HG02852 (cell line): ENCODE results near the gene C19orf73.

ENCODE experiments used
- ATAC-seq: cut with Tn5 transposase; IDR thresholded peaks from one replicate; pipeline ENCODE4 v1.9.1; 2021; ENCODE audit warnings: mild to moderate bottlenecking, moderate library complexity; ENCODE audit not compliant: unreplicated experiment

Gene C19orf73

GRCh38 chr19:49118565-49119410, at the start of gene C19orf73:
Gene C19orf73 (minus strand): TSS chr19:49119143. CDS start chr19:49119022, 121 bp downstream.
- ATAC-seq: peak; percentile 70

DNA sequence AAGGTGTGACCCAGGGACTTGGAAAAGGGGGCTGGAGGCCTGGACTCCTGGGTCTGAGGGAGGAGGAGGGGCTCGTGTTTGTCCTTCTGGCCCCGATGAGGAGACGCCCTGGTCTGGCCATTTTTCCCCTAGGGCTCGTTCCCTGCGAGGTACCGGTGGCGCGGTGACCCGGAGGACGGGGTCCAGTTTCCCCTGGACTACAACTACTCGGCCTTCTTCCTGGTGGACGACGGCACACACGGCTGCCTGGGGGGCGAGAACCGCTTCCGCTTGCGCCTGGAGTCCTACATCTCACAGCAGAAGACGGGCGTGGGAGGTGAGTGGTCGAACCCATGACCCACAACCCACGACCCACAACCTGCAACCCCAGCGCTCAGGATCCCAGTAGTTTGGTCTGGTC, 49.5 kb upstream of the C19orf73 start:
- ATAC-seq: no peak

DNA sequence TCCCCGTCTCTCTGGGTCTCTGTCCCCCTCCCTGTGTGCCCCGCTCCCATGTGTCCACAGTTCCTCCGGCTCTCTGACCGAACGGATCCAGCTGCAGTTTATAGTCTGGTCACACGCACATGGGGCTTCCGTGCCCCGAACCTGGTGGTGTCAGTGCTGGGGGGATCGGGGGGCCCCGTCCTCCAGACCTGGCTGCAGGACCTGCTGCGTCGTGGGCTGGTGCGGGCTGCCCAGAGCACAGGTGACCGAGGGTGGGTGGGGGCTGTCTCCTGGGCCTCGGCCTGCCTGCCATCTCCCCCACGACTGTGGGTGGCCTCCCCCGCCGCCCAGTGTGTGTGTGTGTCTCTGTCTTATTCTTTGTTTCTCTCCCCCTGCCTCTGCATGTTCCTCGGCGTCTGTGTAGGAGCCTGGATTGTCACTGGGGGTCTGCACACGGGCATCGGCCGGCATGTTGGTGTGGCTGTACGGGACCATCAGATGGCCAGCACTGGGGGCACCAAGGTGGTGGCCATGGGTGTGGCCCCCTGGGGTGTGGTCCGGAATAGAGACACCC, 49.0 kb upstream of the C19orf73 start:
- no peak for ATAC-seq

- ATAC-seq: no peak
Measured at GRCh38 chr19:49165865-49166301, 46.9 kb upstream of the C19orf73 start.

- no peak for ATAC-seq
Measured at GRCh38 chr19:49165111-49165750, 46.3 kb upstream of the C19orf73 start.

GRCh38 chr19:49161987-49162386, 43.0 kb upstream of the C19orf73 start:
- ATAC-seq: no peak

DNA sequence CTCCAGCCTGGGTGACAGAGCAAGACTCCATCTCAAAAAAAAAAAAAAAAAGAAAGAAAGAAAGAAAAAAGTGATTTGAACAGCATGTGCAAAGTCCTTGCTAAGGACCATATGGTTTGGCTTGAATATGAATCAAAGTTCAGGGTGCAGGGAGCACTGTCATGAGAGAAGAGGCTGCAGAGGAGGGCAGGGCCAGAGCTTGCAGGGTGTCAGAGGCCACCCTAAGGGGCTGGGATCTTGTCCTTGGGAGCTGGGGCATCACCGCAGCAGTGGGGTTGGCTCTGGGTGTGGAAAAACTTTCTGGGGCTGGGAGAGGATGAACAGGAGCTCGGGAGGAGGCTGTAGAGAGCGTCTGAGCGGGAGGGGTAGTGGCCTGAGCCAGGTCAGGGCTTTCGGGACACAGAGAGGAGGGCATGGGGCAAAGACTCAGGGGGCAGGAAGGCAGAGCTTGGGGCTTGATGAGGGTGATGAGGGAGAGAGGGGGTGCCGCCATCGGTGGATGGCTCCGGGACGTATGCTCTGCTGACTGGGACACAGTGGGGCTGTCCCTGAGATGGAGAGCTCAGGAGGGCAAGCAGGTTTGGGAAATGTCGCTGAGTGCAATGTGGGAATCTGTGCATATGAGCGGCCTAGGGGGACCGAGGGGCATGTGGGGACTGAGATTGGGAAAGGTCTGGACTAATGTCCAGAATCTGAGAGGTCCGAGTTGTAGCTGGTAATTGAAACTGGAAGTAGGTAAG, 41.7 kb upstream of the C19orf73 start:
- no peak for ATAC-seq

GRCh38 chr19:49157445-49158224, 38.7 kb upstream of the C19orf73 start, which contains the start of gene TRPM4:
Gene TRPM4 (plus strand): TSS chr19:49157792. CDS start chr19:49157867, 75 bp downstream.
- ATAC-seq: no peak

GRCh38 chr19:49155820-49156346, 36.9 kb upstream of the C19orf73 start:
- no peak for ATAC-seq

GRCh38 chr19:49155005-49155819, 36.3 kb upstream of the C19orf73 start, which contains the start of gene HRC:
Gene HRC (minus strand): TSS chr19:49155396. CDS start chr19:49155237, 159 bp downstream.
- no peak for ATAC-seq

DNA sequence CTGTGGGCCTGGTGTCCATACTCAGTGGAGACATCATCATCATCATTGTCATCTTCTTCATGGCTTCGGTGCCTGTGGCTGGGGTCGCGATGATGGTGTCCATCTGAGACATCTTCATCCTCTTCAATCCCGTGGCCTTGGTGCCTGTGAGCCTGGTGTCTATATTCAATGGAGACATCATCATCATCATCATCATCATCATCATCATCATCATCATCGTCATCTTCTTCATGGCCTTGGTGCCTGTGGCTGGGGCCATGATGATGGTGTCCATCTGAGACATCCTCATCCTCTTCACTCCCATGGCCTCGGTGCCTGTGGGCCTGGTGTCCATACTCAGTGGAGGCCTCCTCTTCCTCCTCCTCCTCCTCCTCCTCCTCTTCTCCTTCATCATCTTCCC, 35.3 kb upstream of the C19orf73 start:
- ATAC-seq: no peak

DNA sequence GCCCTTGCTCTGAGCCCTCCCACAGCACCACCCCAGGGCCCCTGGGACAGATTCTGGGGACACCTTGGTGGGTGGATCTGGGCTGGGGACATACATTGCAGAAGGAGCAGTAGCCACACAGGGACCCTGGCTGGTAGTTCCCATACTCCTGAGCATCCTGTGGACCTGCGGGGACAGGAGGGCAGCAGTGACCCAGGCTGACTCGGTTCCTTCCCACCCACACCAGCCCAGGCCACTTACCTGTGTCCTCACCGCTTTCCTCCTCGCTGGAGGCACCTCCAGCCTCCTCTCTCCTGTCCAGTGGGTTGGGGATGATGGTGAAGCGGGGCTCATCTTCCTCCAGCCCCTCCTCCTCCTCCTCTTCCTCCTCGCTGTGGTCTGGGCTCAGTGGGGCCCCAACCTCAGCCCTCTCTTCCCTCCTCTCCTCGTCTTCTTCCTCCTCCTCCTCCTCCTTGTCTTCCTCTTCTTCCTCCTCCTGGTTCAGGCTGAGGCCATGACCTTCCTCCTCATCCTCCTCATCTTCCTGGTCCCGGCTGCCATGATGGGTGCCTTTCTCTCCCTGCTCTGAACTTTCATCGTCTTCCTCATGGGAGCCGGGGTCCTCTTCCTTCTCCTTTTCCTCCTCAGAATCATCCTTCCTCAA, 34.3 kb upstream of the C19orf73 start:
- ATAC-seq: no peak

DNA sequence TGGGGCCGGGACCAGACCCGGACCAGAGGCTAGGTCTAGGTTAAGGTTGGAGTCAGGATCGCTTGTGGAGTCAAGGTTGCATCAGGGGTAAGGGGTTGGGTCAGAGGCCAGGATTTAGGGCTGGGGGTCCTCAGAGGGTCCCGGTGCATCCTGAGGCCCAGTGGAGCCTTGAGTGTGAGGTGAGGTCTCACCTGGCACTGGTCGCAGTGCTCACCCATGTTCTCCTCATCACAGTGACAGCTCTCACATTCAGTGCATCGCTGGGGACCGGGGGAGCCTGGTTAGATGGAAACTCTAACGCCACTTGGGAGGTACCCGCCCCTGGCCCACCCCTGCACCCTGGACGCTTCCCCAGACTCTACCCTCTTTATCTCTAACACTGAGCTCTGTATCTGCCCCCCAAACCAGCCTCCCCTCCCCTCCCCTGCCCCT, 33.2 kb upstream of the C19orf73 start:
- no peak for ATAC-seq

- ATAC-seq: no peak
Measured at GRCh38 chr19:49151267-49152118, 32.5 kb upstream of the C19orf73 start.

DNA sequence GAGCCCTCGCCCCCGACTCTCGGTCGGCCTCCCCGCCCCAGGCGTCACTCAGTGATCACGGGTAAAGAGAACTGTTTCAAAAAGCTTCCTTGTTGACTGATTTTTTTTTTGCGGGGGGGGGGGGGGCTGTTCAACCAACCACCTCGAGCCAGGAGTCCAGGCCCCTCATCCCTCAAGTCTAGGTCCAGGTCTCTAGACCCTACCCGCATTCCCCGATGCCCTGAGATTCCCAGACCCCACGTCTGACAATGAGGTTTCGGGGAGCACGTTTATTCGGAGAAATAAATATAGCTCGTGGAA, 32.0 kb upstream of the C19orf73 start:
- ATAC-seq: no peak

GRCh38 chr19:49150106-49150943, 31.4 kb upstream of the C19orf73 start:
- no peak for ATAC-seq

DNA sequence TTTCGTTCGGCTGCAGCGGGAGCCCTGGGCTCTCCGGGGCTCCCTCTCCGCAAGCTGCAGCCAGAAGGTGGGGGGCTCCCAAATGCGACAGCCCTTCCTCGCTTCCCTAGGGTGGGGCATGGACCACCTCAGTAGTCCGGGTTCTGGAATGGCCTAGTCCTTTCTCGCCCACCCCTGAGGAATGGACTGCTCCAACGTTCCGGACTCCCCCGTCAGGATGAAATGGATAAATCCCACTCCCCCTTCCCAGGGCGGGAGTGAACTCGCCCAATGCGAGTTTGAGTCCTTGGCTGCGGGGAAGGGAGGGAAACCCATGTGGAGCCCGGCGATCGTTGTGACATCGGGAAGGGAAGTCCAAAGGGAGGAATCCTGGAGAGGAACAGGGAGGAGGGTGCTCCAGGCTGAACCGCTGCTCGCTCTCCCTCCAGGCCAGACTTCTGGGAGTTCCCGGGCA, 30.7 kb upstream of the C19orf73 start:
- no peak for ATAC-seq
